Keratinocyte (primary cell): ENCODE data around the gene NANOS3. TPM values are rescaled to one million over a fixed set of nuclear protein-coding genes. Genes with fewer than 3 reads are reported as not detected.

Source experiments
- DNase-seq: peaks from one replicate; pipeline ENCODE4 v3.0.0-alpha.2; 2011; ENCODE audit warnings: low read depth, missing footprints, low spot score
- FAIRE-seq: peaks from 2 replicates; lab custom pipeline; 2011; peaks lifted over from hg19 to GRCh38; lab: Jason Lieb, UNC
- H2AFZ ChIP-seq: 2 replicates; pipeline ENCODE4 v1.6.0; 2012; ENCODE audit warnings: low read length, control low read depth, inconsistent platforms; ENCODE audit not compliant: control insufficient read depth
- H3K27ac ChIP-seq: 2 replicates; pipeline ENCODE4 v1.5.1; 2011; ENCODE audit warnings: low read length; ENCODE audit not compliant: control insufficient read depth, insufficient read depth
- H3K27me3 ChIP-seq: 3 replicates; pipeline ENCODE4 v1.6.0; 2011; ENCODE audit warnings: low read length; ENCODE audit not compliant: control insufficient read depth, insufficient read depth; ENCODE audit errors: extremely low read depth
- H3K36me3 ChIP-seq, 2 experiments: 2 replicates in 1 of 2; 3 replicates in 1 of 2; pipeline ENCODE4 v1.5.1; 2011; ENCODE audit warnings: low read length in 2 of 2, mild to moderate bottlenecking in 1 of 2; ENCODE audit not compliant: control insufficient read depth in 2 of 2, insufficient read depth in 2 of 2; ENCODE audit errors: extremely low read depth in 1 of 2
- H3K4me1 ChIP-seq: 3 replicates; pipeline ENCODE4 v1.5.1; 2011; ENCODE audit warnings: low read length; ENCODE audit not compliant: control insufficient read depth, insufficient read depth; ENCODE audit errors: extremely low read depth
- H3K4me2 ChIP-seq: 3 replicates; pipeline ENCODE4 v1.6.0; 2011; ENCODE audit warnings: low read depth, low read length; ENCODE audit not compliant: control insufficient read depth, insufficient read depth; ENCODE audit errors: extremely low read depth
- H3K4me3 ChIP-seq, 3 experiments: fragments of 200-600 bp in 1 of 3; sonication (generic) in 1 of 3; 2 replicates in 2 of 3; 3 replicates in 1 of 3; pipeline ENCODE4 v1.5.1; 2011 to 2016; ENCODE audit warnings: low read length in 3 of 3, mild to moderate bottlenecking in 3 of 3, control low read depth in 2 of 3, inconsistent platforms in 1 of 3, low read depth in 1 of 3, mixed read lengths in 1 of 3, mixed run types in 1 of 3, moderate library complexity in 1 of 3; ENCODE audit not compliant: control insufficient read depth in 2 of 3, insufficient read depth in 2 of 3; ENCODE audit errors: extremely low read depth in 1 of 3
- H3K79me2 ChIP-seq: 2 replicates; pipeline ENCODE4 v1.6.0; 2012; ENCODE audit warnings: low read length; ENCODE audit not compliant: control insufficient read depth, insufficient read depth
- H3K9ac ChIP-seq: 3 replicates; pipeline ENCODE4 v1.6.0; 2011; ENCODE audit warnings: low read length; ENCODE audit not compliant: control insufficient read depth, insufficient read depth; ENCODE audit errors: extremely low read depth
- H3K9me1 ChIP-seq: 3 replicates; pipeline ENCODE4 v1.6.0; 2011; ENCODE audit warnings: low read length; ENCODE audit not compliant: control insufficient read depth, insufficient read depth; ENCODE audit errors: extremely low read depth
- H3K9me3 ChIP-seq: 2 replicates; pipeline ENCODE4 v1.5.1; 2012; ENCODE audit warnings: low read depth, low read length; ENCODE audit not compliant: control insufficient read depth
- H4K20me1 ChIP-seq: 3 replicates; pipeline ENCODE4 v1.6.0; 2011; ENCODE audit warnings: low read length; ENCODE audit not compliant: control insufficient read depth, insufficient read depth; ENCODE audit errors: extremely low read depth
- EZH2 ChIP-seq: IDR thresholded peaks from one replicate; pipeline ENCODE4 v1.6.1; 2012; ENCODE audit warnings: inconsistent platforms, mild to moderate bottlenecking, low read length, moderate library complexity
- dilution Hi-C: fragments of 300-500 bp; cut with MboI; formaldehyde crosslinking; loops from one replicate; pipeline ENCODE4 v1.7.0; 2020; ENCODE audit warnings: low sequenced_read_pairs; ENCODE audit not compliant: extremely low pct_ligation_motif_present
- polyA plus RNA-seq, 5 experiments: library from polyadenylated mRNA; depleted of rRNA in 3 of 5; stranded (reverse) in 3 of 5; stranded (forward) in 1 of 5; unstranded in 1 of 5; fragments of >200 nt; gene quantifications; 1 replicate in 1 of 5; 2 replicates in 3 of 5; 3 replicates in 1 of 5; pipeline versions ENCODE4 v1.2.1 to v1.2.3, GENCODE V29; 2011 to 2012; ENCODE audit warnings: missing spikeins in 2 of 5, low read depth in 1 of 5, low replicate concordance in 1 of 5
- TF ChIP-seq, protein P1 (sequence below), 3 experiments: IDR thresholded peaks in 1 of 3; conservative IDR thresholded peaks in 1 of 3; optimal IDR thresholded peaks in 1 of 3; 2 replicates in 2 of 3; 3 replicates in 1 of 3; pipeline versions ENCODE3 to v1.5.1; 2011; ENCODE audit warnings: low read length in 3 of 3, mild to moderate bottlenecking in 3 of 3, moderate library complexity in 2 of 3, control low read depth in 1 of 3, inconsistent platforms in 1 of 3; ENCODE audit not compliant: insufficient read depth in 2 of 3; ENCODE audit errors: extremely low read depth in 1 of 3

Gene NANOS3
- polyA plus RNA-seq, 1 donor (not counting 4 experiments of a cell fraction or from before 2014, with no cell fraction given): 0.18 TPM

GRCh38 chr19:13861714-13862531, 15.0 kb upstream of the NANOS3 start:
- TF ChIP-seq, protein P1, sequence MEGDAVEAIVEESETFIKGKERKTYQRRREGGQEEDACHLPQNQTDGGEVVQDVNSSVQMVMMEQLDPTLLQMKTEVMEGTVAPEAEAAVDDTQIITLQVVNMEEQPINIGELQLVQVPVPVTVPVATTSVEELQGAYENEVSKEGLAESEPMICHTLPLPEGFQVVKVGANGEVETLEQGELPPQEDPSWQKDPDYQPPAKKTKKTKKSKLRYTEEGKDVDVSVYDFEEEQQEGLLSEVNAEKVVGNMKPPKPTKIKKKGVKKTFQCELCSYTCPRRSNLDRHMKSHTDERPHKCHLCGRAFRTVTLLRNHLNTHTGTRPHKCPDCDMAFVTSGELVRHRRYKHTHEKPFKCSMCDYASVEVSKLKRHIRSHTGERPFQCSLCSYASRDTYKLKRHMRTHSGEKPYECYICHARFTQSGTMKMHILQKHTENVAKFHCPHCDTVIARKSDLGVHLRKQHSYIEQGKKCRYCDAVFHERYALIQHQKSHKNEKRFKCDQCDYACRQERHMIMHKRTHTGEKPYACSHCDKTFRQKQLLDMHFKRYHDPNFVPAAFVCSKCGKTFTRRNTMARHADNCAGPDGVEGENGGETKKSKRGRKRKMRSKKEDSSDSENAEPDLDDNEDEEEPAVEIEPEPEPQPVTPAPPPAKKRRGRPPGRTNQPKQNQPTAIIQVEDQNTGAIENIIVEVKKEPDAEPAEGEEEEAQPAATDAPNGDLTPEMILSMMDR (optimal IDR thresholded peaks at IDR 0.05 in 1 of 3, IDR thresholded peaks at IDR 0.05 in 1 of 3, conservative IDR thresholded peaks at IDR 0.05 in 1 of 3; ENCODE audit: extremely low read depth in 1 of 3, insufficient read depth in 2 of 3, low read length in 3 of 3): peak; percentile 74 to 98 (median 96)
- TF ChIP-seq EZH2: no peak
- no peaks in the 10 kb centered on the region for H3K9me3 ChIP-seq
- no peaks in the 10 kb centered on the region for H3K9me1 ChIP-seq
- peak overlapping the region; percentile 37 for H2AFZ ChIP-seq
- no peaks in the 10 kb centered on the region for H4K20me1 ChIP-seq
- H3K27ac ChIP-seq: peak overlapping the region; percentile 96
- no peaks in the 10 kb centered on the region for H3K79me2 ChIP-seq
- H3K36me3 ChIP-seq: no peaks in the 10 kb centered on the region
- H3K27me3 ChIP-seq: peaks cover 18% of the 10 kb centered on the region
- peak; percentile 56 for FAIRE-seq
- H3K4me3 ChIP-seq: peak overlapping the region; percentile 27 to 81 (median 69)
- H3K4me1 ChIP-seq: peaks cover 18% of the 10 kb centered on the region
- H3K9ac ChIP-seq: peak overlapping the region; percentile 93
- H3K4me2 ChIP-seq: peak overlapping the region; percentile 96
- no peak for DNase-seq
- dilution Hi-C loops: no loop called here

DNA sequence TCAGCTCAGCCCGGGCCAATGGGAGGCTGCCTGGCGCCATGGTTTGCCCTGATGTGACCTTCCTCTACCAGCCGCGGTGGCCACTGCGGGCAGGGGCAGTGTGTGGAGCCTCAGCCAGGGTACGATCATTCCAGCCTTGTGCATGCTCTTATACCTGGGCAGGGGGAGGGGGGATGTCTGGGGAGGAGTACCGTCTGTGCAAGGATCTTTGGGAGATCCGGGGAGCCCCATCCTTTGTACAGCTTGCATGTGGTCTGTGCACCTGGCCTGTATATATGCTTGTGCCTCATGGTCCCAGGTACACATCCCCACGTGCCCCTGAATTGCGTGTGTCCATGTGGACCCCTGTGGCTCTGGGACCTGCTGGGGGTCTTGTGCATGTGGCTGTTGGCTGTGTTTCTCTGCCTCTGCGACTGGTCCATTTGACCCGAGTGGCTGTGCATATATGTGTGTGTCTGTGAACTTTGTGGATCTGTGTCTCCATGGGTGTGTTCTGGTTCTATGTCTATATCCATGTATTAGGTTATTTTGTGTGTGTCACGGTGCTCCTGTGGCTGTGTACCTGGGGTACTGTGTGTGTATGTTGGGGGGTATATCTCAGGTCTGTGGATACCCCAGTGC, 12.8 kb upstream of the NANOS3 start:
- Histone ChIP-seq H2AFZ (no peak overlapping the region), H3K9ac (no peak overlapping the region), H3K4me2 (no peak overlapping the region), H3K36me3 (no peaks in the 10 kb centered on the region), H4K20me1 (no peaks in the 10 kb centered on the region), H3K27ac (no peak overlapping the region), H3K9me3 (no peaks in the 10 kb centered on the region), H3K27me3 (peaks cover 18% of the 10 kb centered on the region), H3K9me1 (no peaks in the 10 kb centered on the region), H3K79me2 (no peaks in the 10 kb centered on the region), H3K4me3 (no peak overlapping the region), H3K4me1 (peaks cover 16% of the 10 kb centered on the region)
- FAIRE-seq (no peak), DNase-seq (no peak)
- no peak for TF ChIP-seq EZH2
- TF ChIP-seq, protein P1 (optimal IDR thresholded peaks at IDR 0.05 in 1 of 3, IDR thresholded peaks at IDR 0.05 in 1 of 3, conservative IDR thresholded peaks at IDR 0.05 in 1 of 3; ENCODE audit: extremely low read depth in 1 of 3, insufficient read depth in 2 of 3, low read length in 3 of 3): no peak
- dilution Hi-C loops: no loop called here
